A673 (cell line): ENCODE data around the gene TNFRSF21. TPM values are rescaled to one million over a fixed set of nuclear protein-coding genes. Genes with fewer than 3 reads are reported as not detected.
"Not testable (repeated sequence)": the region's sequence is repeated elsewhere in the genome, so short reads cannot be mapped to it uniquely, and the experiment has no call there.

Source experiments
- BruUV-seq: library from RNA; stranded (reverse); fragments of 400-500 nt; replicated peaks from 2 replicates; lab custom pipeline; 2021; lab: Mats Ljungman, UMichigan
- CTCF ChIA-PET: fragments of 300-600 bp; sonication (Branson Sonifier 250); formaldehyde crosslinking; loops from one replicate; lab custom pipeline; 2022; ENCODE audit warnings: antibody characterized with exemption; lab: Charles Lee
- POLR2A ChIA-PET: fragments of 300-600 bp; sonication (Branson Sonifier 250); formaldehyde crosslinking; loops from one replicate; lab custom pipeline; 2022; ENCODE audit warnings: antibody characterized with exemption; ENCODE audit not compliant: low non-redundant PET; lab: Charles Lee
- DNase-seq: peaks from one replicate; pipeline ENCODE4 v3.0.0-alpha.2; 2015; ENCODE audit warnings: low spot score
- H3K27ac ChIP-seq: fragments of 200-600 bp; sonication (generic); 2 replicates; pipeline ENCODE4 v1.5.1; 2016; ENCODE audit warnings: mixed run types, low read depth, mild to moderate bottlenecking, mixed read lengths, antibody characterized with exemption, low read length; ENCODE audit not compliant: poor library complexity, severe bottlenecking
- H3K27me3 ChIP-seq: fragments of 200-600 bp; sonication (generic); replicated peaks from 2 replicates; pipeline ENCODE4 v1.6.1; 2017; ENCODE audit warnings: mixed run types, low read depth, mild to moderate bottlenecking, mixed read lengths, antibody characterized with exemption, low read length; ENCODE audit not compliant: insufficient read depth, poor library complexity
- H3K36me3 ChIP-seq: fragments of 200-600 bp; sonication (generic); 2 replicates; pipeline ENCODE4 v1.6.1; 2016; ENCODE audit warnings: mixed run types, mild to moderate bottlenecking, mixed read lengths, antibody characterized with exemption, low read length; ENCODE audit not compliant: insufficient read depth, poor library complexity, severe bottlenecking
- H3K4me1 ChIP-seq: fragments of 200-600 bp; sonication (generic); 2 replicates; pipeline ENCODE4 v1.6.1; 2017; ENCODE audit warnings: mixed run types, mild to moderate bottlenecking, mixed read lengths, antibody characterized with exemption, low read length; ENCODE audit not compliant: insufficient read depth, poor library complexity, severe bottlenecking
- H3K4me3 ChIP-seq: fragments of 200-600 bp; sonication (generic); 2 replicates; pipeline ENCODE4 v1.5.1; 2016; ENCODE audit warnings: low read depth, mixed run types, mild to moderate bottlenecking, mixed read lengths, low read length; ENCODE audit not compliant: poor library complexity, severe bottlenecking
- H3K9me3 ChIP-seq: fragments of 200-600 bp; sonication (generic); 2 replicates; pipeline ENCODE4 v1.6.1; 2016; ENCODE audit warnings: mixed run types, low read depth, mild to moderate bottlenecking, mixed read lengths, antibody characterized with exemption, low read length; ENCODE audit not compliant: poor library complexity, severe bottlenecking
- EZH2 ChIP-seq: fragments of 200-600 bp; sonication (generic); IDR thresholded peaks from 2 replicates; pipeline ENCODE4 v1.6.1; 2017; ENCODE audit warnings: borderline replicate concordance, low read depth, mild to moderate bottlenecking, mixed read lengths, antibody characterized with exemption, low read length; ENCODE audit not compliant: poor library complexity, severe bottlenecking
- intact Hi-C: fragments of 100-400 bp; cut with micrococcal nuclease; formaldehyde crosslinking; loops from one replicate; pipeline ENCODE4 v1.10.0; 2022; ENCODE audit not compliant: unreplicated experiment
- total RNA-seq: library from RNA; stranded (reverse); gene quantifications from 2 replicates; pipeline ENCODE4 v1.2.3, GENCODE V29; 2021
- TF ChIP-seq, protein P1 (sequence below): fragments of 300-800, 200-600 bp; sonication (generic); conservative IDR thresholded peaks from 2 replicates; pipeline ENCODE4 v1.5.1; 2017; ENCODE audit warnings: low read depth, mild to moderate bottlenecking, antibody characterized with exemption, low read length, moderate library complexity, mixed read lengths

The TNFRSF21 gene
- total RNA-seq, 1 experiment from 2014 or later = 36.0 TPM

GRCh38 chr6:47336334-47336733 is 26.6 kb upstream of the TNFRSF21 start:
- CTCF ChIA-PET = no interaction called here
- no peak overlapping the region for H3K4me3 ChIP-seq
- no peak for DNase-seq
- intact Hi-C loops = no loop called here
- BruUV-seq = no TSS peak
- H3K4me1 ChIP-seq = no peaks in the 10 kb centered on the region
- peaks cover 11% of the 10 kb centered on the region for H3K27me3 ChIP-seq
- no peak overlapping the region for H3K27ac ChIP-seq
- no peaks in the 10 kb centered on the region for H3K36me3 ChIP-seq
- H3K9me3 ChIP-seq = no peaks in the 10 kb centered on the region
- no peak for TF ChIP-seq EZH2
- TF ChIP-seq, protein P1, sequence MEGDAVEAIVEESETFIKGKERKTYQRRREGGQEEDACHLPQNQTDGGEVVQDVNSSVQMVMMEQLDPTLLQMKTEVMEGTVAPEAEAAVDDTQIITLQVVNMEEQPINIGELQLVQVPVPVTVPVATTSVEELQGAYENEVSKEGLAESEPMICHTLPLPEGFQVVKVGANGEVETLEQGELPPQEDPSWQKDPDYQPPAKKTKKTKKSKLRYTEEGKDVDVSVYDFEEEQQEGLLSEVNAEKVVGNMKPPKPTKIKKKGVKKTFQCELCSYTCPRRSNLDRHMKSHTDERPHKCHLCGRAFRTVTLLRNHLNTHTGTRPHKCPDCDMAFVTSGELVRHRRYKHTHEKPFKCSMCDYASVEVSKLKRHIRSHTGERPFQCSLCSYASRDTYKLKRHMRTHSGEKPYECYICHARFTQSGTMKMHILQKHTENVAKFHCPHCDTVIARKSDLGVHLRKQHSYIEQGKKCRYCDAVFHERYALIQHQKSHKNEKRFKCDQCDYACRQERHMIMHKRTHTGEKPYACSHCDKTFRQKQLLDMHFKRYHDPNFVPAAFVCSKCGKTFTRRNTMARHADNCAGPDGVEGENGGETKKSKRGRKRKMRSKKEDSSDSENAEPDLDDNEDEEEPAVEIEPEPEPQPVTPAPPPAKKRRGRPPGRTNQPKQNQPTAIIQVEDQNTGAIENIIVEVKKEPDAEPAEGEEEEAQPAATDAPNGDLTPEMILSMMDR = no peak
- POLR2A ChIA-PET = no interaction called here

DNA sequence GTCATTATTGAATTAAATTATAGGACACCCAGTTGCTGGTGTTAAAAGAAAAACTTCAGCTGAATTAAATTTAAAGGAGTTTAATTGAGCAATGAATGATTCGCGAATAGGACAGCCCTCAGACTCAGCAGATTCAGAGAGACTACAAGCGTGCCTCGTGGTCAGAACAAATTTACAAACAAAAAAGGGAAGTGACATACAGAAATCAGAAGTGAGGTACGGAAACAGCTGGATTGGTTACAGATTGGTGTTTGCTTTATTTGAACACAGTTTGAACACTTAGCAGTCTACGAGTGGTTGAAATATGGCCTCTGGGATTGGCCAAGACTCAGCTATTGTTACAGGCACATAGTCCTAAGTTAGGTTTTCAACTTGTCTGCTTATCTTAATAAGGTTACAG is 25.8 kb upstream of the TNFRSF21 start:
- Histone ChIP-seq H3K4me1 (no peaks in the 10 kb centered on the region), H3K27me3 (peaks cover 11% of the 10 kb centered on the region), H3K4me3 (no peak overlapping the region), H3K27ac (no peak overlapping the region), H3K36me3 (no peaks in the 10 kb centered on the region), H3K9me3 (no peaks in the 10 kb centered on the region)
- DNase-seq = no peak
- BruUV-seq = no TSS peak
- TF ChIP-seq, protein P1 = no peak
- no peak for TF ChIP-seq EZH2
- intact Hi-C loops = no loop called here
- ChIA-PET CTCF (no interaction called here), POLR2A (no interaction called here)

- ChIA-PET CTCF (no interaction called here), POLR2A (no interaction called here)
- H3K36me3 ChIP-seq = no peaks in the 10 kb centered on the region
- no peak for TF ChIP-seq EZH2
- TF ChIP-seq, protein P1 = no peak
- H3K4me1 ChIP-seq = no peaks in the 10 kb centered on the region
- intact Hi-C loops = no loop called here
- H3K27ac ChIP-seq = no peak overlapping the region
- H3K4me3 ChIP-seq = no peak overlapping the region
- H3K27me3 ChIP-seq = peaks cover 11% of the 10 kb centered on the region
- BruUV-seq = no TSS peak
- H3K9me3 ChIP-seq = no peaks in the 10 kb centered on the region
- no peak for DNase-seq
Observed at GRCh38 chr6:47334334-47334733, 24.6 kb upstream of the TNFRSF21 start.

- H3K9me3 ChIP-seq, CTCF ChIA-PET, H3K4me3 ChIP-seq, intact Hi-C loops, H3K27ac ChIP-seq, DNase-seq, H3K4me1 ChIP-seq, H3K27me3 ChIP-seq, POLR2A ChIA-PET, BruUV-seq, H3K36me3 ChIP-seq: not testable (repeated sequence)
Observed at GRCh38 chr6:47328606-47329005, 18.9 kb upstream of the TNFRSF21 start.

- H3K4me3 ChIP-seq, CTCF ChIA-PET, intact Hi-C loops, POLR2A ChIA-PET, BruUV-seq, H3K27me3 ChIP-seq, H3K27ac ChIP-seq, DNase-seq, H3K9me3 ChIP-seq, H3K36me3 ChIP-seq, H3K4me1 ChIP-seq: not testable (repeated sequence)
Observed at GRCh38 chr6:47328139-47328538, 18.4 kb upstream of the TNFRSF21 start.
